KBM-7 (cell line): ENCODE measurements around the gene USP17L24.
"Not testable (repeated sequence)": the region's sequence is repeated elsewhere in the genome, so short reads cannot be mapped to it uniquely, and the experiment has no call there.

Experiments used
- DNase-seq: peaks from one replicate; pipeline ENCODE4 v3.0.0-alpha.2; 2015
- in situ Hi-C: fragments of 300-500 bp; cut with MboI; formaldehyde crosslinking; loops from 2 replicates; pipeline ENCODE4 v1.14.3; 2020; ENCODE audit warnings: low sequenced_read_pairs, low pct_unique_long_range_greater_than_20kb, mixed read lengths

Gene USP17L24, protein sequence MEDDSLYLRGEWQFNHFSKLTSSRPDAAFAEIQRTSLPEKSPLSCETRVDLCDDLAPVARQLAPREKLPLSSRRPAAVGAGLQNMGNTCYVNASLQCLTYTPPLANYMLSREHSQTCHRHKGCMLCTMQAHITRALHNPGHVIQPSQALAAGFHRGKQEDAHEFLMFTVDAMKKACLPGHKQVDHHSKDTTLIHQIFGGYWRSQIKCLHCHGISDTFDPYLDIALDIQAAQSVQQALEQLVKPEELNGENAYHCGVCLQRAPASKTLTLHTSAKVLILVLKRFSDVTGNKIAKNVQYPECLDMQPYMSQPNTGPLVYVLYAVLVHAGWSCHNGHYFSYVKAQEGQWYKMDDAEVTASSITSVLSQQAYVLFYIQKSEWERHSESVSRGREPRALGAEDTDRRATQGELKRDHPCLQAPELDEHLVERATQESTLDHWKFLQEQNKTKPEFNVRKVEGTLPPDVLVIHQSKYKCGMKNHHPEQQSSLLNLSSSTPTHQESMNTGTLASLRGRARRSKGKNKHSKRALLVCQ

DNA sequence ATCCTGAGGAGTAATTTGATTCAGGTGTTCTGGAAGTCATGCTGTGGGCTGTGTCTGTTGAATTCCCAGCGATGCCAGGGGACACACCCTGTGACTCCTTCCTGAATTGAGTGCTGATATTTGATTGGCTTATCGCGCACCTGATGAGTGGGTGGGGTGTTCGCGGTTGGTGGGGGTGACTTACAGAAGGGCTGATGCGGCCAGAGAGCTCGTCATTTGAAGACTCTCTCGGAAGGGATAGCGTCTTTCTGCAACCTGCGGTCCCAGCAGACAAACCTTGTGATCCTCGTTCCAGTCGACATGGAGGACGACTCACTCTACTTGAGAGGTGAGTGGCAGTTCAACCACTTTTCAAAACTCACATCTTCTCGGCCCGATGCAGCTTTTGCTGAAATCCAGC lies at the start of gene USP17L24:
Gene USP17L24, plus strand, starts transcription at position 301 of the 400 bp plus-strand sequence. Its CDS starts 0 bp downstream, at position 301.
- in situ Hi-C loops = not testable (repeated sequence)

DNA sequence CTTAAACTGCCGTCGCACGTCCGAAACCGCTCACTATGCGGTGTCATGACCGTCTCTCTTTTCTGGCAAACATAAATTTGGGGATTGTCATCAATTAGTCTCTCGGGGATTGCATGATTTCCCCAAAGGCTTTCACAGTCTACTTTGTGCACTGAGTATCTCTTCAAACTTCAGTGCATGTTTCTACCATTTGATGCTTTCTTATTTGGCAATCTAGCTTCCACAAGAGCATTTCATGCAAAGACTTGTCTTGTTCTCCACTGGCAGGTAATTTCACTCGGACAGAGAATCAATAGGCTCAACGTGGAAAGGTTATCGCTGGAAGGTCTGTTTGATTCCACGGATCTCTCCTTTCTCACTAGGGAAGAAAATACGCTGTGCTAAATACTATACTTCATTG lies 774 bp upstream of the USP17L24 start:
- DNase-seq, in situ Hi-C loops: not testable (repeated sequence)

More for the DNA sequence above, at the start of gene USP17L24:
- DNase-seq = not testable (repeated sequence)

DNA sequence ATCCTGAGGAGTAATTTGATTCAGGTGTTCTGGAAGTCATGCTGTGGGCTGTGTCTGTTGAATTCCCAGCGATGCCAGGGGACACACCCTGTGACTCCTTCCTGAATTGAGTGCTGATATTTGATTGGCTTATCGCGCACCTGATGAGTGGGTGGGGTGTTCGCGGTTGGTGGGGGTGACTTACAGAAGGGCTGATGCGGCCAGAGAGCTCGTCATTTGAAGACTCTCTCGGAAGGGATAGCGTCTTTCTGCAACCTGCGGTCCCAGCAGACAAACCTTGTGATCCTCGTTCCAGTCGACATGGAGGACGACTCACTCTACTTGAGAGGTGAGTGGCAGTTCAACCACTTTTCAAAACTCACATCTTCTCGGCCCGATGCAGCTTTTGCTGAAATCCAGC lies 4.6 kb downstream of the USP17L24 start, which contains the start of gene USP17L25:
Gene USP17L25, plus strand, starts transcription at position 301 of the 400 bp plus-strand sequence. Its CDS starts 0 bp downstream, at position 301.
- DNase-seq, in situ Hi-C loops: not testable (repeated sequence)

DNA sequence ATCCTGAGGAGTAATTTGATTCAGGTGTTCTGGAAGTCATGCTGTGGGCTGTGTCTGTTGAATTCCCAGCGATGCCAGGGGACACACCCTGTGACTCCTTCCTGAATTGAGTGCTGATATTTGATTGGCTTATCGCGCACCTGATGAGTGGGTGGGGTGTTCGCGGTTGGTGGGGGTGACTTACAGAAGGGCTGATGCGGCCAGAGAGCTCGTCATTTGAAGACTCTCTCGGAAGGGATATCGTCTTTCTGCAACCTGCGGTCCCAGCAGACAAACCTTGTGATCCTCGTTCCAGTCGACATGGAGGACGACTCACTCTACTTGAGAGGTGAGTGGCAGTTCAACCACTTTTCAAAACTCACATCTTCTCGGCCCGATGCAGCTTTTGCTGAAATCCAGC lies 9.4 kb downstream of the USP17L24 start, which contains the start of gene USP17L26:
Gene USP17L26, plus strand, starts transcription at position 301 of the 400 bp plus-strand sequence. Its CDS starts 0 bp downstream, at position 301.
- in situ Hi-C loops, DNase-seq: not testable (repeated sequence)

DNA sequence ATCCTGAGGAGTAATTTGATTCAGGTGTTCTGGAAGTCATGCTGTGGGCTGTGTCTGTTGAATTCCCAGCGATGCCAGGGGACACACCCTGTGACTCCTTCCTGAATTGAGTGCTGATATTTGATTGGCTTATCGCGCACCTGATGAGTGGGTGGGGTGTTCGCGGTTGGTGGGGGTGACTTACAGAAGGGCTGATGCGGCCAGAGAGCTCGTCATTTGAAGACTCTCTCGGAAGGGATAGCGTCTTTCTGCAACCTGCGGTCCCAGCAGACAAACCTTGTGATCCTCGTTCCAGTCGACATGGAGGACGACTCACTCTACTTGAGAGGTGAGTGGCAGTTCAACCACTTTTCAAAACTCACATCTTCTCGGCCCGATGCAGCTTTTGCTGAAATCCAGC lies 14.1 kb downstream of the USP17L24 start, which contains the start of gene USP17L5:
Gene USP17L5, plus strand, starts transcription at position 301 of the 400 bp plus-strand sequence. Its CDS starts 0 bp downstream, at position 301.
- DNase-seq, in situ Hi-C loops: not testable (repeated sequence)

DNA sequence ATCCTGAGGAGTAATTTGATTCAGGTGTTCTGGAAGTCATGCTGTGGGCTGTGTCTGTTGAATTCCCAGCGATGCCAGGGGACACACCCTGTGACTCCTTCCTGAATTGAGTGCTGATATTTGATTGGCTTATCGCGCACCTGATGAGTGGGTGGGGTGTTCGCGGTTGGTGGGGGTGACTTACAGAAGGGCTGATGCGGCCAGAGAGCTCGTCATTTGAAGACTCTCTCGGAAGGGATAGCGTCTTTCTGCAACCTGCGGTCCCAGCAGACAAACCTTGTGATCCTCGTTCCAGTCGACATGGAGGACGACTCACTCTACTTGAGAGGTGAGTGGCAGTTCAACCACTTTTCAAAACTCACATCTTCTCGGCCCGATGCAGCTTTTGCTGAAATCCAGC lies 18.9 kb downstream of the USP17L24 start, which contains the start of gene USP17L27:
Gene USP17L27, plus strand, starts transcription at position 301 of the 400 bp plus-strand sequence. Its CDS starts 0 bp downstream, at position 301.
- in situ Hi-C loops, DNase-seq: not testable (repeated sequence)

DNA sequence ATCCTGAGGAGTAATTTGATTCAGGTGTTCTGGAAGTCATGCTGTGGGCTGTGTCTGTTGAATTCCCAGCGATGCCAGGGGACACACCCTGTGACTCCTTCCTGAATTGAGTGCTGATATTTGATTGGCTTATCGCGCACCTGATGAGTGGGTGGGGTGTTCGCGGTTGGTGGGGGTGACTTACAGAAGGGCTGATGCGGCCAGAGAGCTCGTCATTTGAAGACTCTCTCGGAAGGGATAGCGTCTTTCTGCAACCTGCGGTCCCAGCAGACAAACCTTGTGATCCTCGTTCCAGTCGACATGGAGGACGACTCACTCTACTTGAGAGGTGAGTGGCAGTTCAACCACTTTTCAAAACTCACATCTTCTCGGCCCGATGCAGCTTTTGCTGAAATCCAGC lies 23.6 kb downstream of the USP17L24 start, which contains the start of gene USP17L28:
Gene USP17L28, plus strand, starts transcription at position 301 of the 400 bp plus-strand sequence. Its CDS starts 0 bp downstream, at position 301.
- in situ Hi-C loops, DNase-seq: not testable (repeated sequence)

DNA sequence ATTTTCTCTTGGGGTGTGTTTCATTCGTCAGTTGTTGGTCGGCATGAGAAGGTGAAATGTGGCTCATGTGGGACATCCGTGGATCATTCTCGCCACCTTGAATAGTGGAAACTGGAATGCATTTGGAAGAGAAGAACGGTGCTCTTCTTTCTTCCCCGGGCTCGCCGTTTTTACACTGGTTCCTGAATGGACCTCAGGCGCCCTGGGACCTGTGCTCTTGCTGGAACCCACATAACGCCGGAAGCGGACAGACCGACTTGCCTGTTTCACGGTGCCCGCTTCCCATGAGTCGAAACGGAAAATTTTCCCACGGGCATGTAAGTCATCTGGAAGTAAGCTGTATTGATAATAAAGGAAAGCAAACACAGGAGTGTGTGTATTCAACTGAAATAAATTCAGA lies 25.9 kb downstream of the USP17L24 start:
- in situ Hi-C loops, DNase-seq: not testable (repeated sequence)

DNA sequence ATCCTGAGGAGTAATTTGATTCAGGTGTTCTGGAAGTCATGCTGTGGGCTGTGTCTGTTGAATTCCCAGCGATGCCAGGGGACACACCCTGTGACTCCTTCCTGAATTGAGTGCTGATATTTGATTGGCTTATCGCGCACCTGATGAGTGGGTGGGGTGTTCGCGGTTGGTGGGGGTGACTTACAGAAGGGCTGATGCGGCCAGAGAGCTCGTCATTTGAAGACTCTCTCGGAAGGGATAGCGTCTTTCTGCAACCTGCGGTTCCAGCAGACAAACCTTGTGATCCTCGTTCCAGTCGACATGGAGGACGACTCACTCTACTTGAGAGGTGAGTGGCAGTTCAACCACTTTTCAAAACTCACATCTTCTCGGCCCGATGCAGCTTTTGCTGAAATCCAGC lies 28.4 kb downstream of the USP17L24 start, which contains the start of gene USP17L29:
Gene USP17L29, plus strand, starts transcription at position 301 of the 400 bp plus-strand sequence. Its CDS starts 0 bp downstream, at position 301.
- in situ Hi-C loops, DNase-seq: not testable (repeated sequence)

DNA sequence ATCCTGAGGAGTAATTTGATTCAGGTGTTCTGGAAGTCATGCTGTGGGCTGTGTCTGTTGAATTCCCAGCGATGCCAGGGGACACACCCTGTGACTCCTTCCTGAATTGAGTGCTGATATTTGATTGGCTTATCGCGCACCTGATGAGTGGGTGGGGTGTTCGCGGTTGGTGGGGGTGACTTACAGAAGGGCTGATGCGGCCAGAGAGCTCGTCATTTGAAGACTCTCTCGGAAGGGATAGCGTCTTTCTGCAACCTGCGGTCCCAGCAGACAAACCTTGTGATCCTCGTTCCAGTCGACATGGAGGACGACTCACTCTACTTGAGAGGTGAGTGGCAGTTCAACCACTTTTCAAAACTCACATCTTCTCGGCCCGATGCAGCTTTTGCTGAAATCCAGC lies 37.9 kb downstream of the USP17L24 start, which contains the start of gene USP17L30:
Gene USP17L30, plus strand, starts transcription at position 301 of the 400 bp plus-strand sequence. Its CDS starts 0 bp downstream, at position 301.
- DNase-seq, in situ Hi-C loops: not testable (repeated sequence)
